ENCODE data around the gene AUH.

- no peak for TF ChIP-seq CTCF (IDR thresholded peaks at IDR 0.05)
- no peak for TF ChIP-seq ZFX (IDR thresholded peaks at IDR 0.05; ENCODE audit: borderline replicate concordance)
Observed at GRCh38 chr9:91182429-91183225, 179.1 kb downstream of the AUH start.

All from 22Rv1 (cell line).